Measurements from ENCODE around the gene FUZ.
A peak's percentile ranks its signal among the peaks of the same experiment; 100 is the strongest.

Gene FUZ, protein sequence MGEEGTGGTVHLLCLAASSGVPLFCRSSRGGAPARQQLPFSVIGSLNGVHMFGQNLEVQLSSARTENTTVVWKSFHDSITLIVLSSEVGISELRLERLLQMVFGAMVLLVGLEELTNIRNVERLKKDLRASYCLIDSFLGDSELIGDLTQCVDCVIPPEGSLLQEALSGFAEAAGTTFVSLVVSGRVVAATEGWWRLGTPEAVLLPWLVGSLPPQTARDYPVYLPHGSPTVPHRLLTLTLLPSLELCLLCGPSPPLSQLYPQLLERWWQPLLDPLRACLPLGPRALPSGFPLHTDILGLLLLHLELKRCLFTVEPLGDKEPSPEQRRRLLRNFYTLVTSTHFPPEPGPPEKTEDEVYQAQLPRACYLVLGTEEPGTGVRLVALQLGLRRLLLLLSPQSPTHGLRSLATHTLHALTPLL

DNA sequence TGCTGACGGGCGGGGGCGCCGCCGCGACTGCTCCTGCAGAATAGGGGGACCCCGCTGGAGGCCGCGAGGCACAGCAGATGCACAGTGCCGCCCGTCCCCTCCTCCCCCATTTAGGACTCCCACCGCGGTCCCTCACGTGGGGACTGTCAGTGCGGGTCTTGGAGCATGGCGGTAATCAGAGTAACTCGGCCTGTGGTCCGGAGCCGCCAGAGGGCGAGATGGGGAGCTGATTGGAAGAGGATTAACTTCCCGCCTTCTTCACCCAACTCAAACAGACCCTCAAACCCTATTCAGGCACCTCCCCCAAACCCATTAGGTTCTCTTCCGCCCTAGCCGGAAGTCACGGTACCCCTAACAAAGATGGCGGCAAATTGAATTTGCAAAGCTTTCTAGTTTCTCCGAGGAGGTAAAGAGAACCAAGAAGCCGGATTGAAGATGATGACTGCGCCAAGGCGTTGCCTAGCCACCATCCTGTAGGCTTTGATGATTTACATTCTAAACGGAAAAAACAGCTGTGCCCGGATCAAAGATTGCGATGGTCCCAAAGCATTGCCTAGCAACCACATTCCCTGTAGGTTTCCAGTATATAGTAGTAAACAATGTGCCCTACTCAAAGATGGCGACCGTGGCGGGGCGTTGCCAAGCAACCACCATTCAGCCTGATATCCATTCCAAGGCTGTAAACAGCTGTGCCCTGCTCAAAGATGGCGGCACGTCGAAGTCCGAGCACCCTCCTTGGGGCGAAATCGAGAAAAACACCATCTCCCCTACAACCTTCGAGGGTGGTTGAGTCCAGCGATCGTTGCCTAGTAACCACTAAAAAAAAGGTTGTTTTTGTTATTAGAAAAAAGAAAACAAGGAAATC is at the start of gene FUZ:
Gene FUZ (minus strand): TSS at position 296 of the 865 bp plus-strand sequence. CDS start 186 bp downstream, at position 110.
- peak; percentile 99 for DNase-seq

DNA sequence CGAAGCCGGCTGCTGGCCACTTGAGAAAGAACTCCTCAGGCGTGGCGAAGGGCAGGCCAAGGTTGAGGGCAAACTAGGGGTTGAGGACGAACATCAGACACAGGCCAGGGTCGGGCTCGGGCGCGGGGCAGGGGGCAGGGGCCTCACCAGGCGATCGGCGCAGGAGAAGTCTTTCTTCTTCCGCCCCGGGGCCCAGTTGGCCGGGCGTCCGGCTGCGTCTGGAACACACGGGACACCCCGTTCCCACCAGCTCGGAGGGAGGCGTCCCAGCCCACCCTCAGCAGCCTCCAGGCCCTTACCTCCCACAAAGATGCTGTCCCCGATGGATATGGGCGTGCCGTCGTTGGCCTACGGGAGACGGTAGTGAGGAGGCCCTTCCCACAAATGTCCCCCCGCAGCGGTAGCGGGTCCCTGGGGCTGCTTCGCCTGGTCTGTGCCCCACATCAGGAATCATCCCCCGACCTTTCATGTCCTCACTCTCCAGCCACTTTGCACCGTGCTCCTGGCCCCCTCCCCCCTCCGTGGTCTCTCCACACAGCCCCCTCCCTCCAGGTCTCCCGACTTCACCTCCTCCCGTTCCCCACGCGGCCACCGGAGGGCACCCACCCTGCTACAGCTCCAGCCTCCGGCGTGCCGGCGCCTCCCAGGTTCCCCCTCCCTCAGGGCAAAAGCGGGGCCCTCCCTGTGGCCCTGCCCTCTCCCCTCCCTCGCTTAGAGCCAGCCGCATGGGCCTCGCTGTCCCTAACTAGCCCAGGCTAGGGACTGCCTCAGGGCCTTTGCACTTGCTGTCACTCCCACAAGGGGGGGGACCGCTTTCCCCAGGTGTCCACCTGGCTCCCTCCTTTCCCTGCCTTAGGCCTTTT is 49.5 kb upstream of the FUZ start:
- DNase-seq = no peak

DNA sequence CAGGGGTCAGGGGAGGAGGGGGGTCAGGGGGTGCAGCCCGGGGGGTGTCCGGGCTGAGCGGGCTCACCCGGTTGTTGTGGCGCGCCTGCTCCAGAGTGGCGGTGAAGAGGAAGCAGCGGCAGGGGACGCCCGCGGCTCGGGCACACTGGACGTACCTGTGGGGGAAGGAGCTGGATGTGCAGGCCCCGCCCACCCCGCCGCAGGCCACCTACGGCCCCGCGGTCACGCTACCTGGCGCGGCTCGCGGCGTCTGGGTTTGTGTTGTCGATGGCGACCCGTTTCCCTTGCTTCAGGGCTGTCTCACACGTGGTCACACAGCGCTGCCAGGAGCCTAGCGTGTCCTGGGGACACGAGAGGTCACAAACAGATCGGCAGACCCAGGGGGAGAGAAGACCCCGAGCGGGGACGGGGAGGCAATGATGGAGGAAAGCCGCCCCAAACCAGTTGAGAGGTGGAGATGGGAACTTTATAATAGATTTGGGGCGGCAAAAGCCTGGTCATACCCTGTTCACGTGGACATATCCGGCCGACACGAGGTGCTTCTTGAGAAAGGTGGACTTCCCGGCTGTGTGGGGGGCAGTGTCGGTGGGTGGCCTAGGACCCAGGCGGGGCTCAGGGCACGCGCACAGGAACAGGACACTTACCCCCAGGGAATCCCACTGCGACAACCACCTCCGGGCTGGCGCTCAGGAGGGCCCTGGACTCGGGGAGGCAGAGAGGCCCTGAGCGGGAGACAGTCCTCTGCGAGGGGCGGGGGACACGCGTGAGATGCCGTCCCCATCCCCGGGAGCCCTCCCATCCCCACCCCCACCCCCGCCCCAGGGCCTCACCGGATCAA is 48.7 kb upstream of the FUZ start:
- no peak for DNase-seq

DNA sequence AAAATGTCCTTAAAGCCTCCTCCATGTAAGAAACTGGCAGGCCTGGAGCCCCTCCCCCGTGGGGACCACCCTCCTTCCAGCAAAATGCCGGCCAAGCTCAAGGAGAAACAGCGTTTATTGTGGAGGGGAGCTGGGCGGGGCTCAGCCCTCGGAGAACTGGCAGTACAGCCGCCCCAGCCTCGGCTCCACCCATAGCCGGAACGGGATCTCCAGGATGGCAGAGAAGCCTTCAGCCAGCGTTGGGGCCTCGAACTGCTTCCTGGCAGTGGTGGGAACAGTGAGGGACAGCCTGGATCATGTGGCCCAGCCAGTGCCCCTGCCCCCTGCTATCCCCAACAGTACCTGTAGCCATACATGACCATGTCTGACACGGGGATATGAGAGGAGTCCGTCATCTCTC is 48.0 kb upstream of the FUZ start:
- no peak for DNase-seq

DNA sequence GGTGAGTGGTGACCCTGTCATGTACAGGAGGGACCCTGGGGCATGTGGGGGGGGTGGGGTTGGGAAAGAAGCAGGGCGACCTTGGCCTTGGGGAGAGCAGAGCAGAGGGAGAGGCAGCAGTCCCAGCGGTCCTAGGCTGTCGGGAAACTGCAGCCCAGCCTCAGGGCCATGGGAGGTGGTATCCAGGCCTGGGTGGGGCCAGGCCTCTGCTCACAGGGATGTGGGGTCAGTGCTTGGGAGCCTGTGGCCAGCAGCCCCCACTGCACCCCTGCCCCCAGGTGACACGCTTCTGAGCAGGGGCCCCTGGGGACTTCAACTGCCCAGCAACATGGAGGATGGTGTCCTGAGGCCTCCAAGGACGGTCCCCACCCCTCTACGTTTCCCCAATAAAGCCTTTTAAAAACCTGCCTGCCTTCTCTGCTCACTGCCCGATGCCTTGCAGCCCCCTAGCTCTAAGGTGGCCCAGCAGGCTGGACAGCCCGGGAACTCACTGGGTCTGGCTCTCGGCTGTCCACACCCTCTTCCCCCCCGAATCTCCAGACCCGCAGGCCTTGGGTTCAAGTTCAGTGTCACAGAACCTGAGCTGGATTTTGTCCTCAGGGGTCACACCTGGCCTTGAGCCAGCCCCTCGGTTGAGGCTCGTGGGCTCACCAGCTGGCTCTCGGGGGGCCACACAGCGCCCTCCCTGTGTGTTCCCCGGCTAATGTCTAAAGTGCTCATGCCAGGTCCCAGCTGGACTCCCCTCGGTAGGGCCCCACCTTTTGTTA is 47.4 kb upstream of the FUZ start:
- no peak for DNase-seq

DNA sequence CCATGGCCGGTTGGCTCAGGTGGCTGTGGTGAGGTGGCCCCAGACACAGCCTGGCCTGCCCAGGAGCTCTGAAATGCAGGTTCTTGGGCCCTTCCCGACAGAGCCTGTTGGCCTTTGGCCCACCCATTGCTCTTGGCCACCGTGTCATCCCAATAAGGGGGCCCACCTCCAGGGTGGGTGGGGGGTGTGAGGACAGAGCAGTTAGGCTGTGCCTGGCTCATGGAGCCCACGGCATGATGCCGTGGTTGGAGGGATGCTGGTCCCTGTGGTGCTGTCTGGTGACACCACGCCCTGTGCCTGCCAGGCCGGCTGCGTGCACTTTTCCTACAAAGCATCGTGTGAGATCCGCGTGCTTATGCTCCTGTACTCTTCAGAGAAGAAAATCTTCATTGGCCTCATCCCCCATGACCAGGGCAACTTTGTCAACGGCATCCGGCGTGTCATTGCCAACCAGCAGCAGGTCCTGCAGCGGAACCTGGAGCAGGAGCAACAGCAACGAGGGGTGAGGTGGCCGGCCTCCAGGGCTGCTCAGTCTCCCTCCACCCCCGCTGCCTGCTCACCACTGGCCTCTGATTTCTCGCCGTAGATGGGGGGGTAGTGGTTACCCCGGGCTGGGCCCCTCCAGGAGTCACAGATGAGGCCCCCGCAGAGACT is 46.7 kb upstream of the FUZ start:
- no peak for DNase-seq

DNA sequence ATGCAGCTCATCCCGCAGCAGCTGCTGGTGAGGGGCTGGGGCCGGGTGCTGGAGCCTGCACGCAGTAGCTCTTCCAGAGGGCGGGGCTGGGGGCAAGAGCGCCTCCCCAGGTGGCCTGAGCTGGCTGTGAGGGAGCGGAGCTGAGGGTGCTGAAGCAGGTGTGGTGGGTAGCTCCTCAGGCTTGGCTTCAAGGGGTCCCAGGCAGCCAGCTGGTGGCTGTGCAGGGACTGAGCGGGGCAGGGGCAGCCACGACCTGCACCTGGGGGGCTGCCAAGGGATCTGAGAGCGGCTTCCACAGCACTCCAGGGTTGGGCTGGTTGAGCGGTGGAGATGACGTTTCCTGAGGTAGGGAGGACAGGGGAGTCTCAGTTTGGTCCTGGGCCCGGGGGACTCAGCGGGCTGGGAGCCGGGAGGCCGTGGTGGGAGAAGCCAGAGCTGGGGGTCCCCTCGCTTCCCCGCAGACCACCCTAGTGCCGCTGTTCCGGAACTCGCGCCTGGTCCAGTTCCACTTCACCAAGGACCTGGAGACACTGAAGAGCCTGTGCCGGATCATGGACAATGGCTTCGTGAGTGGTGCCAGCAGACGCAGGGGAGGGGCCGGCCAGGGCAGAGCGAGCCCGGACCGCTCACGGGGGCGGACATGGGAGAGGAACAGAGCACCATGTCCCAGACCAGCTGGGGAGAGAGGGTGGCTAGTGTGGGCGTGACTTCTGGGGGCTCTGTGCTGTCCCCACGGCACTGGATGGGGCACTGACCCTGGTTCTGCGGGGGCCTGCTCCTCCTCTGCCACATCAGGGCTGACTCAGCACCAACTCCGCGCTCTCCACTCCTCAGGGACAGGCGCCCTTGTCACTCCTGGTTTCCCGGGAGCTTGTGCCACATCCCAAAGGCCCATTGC is 45.2 kb upstream of the FUZ start:
- no peak for DNase-seq

DNA sequence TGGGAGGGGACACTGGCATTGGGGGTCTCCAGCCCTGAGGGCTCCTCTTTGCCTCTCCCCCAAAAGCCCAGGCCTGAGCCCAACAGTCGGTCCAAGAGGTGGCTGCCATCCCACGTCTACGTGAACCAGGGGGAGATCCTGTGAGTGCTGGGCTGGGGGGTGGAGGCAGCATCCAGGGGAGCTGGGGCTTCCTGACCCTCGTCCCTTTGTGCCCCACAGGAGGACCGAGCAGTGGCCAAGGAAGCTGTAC is 44.7 kb upstream of the FUZ start:
- DNase-seq = no peak

DNA sequence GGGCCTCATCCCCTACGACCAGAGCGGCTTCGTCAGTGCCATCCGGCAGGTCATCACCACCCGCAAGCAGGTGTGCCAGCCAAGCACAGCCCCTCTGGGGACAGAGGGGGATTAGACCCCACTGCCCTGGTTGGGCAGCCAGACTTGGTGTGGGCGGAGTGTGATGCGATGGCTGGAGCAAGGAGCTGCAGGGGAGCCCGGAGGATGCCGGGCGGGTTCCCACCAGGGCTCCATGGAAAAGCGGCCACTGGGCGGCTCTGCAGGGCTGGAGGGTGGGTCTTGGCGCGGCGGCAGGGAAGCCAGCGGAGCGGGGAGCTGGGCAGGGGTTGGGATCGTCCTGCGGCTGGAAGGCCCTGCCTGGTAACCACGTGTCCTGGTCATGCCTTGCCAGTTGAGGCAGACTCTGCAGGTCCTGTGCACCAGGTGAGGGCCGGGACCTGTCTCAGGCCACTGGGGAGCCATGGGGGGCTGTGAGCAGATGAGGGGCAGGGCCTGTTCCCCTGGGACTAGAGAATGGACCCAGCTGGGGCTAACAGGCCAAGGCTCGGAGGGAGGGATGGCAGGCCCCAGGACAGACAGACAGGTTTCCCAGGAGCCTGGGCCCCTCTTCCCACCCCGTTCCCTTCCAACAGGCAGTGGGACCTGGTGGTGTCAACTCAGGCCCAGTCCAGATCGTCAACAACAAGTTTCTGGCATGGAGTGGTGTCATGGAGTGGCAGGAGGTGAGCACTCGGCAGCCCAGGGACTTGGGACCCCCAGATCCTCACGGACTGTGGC is 44.2 kb upstream of the FUZ start:
- DNase-seq = no peak

DNA sequence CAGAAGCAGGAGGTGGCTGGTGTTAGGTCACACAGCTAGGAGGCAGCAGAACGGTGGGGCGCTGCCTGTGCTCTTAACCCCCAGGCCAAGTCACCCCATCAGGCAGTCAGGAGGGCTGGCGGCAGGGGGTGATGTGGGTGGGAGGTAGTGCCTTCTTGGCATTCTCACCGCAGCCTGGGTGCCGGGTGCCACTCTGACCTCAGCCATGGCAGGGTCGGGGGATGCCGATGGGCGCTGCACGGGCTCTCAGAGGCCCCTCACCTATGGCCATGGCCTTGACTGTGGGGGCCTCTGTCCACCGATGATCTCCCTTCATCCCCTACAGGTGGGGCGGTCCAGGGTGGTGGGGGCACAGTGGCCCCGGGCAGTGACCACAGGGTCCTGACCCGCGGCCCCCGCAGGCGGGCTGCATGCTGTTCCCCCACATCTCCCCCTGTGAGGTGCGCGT is 43.5 kb upstream of the FUZ start:
- no peak for DNase-seq

DNA sequence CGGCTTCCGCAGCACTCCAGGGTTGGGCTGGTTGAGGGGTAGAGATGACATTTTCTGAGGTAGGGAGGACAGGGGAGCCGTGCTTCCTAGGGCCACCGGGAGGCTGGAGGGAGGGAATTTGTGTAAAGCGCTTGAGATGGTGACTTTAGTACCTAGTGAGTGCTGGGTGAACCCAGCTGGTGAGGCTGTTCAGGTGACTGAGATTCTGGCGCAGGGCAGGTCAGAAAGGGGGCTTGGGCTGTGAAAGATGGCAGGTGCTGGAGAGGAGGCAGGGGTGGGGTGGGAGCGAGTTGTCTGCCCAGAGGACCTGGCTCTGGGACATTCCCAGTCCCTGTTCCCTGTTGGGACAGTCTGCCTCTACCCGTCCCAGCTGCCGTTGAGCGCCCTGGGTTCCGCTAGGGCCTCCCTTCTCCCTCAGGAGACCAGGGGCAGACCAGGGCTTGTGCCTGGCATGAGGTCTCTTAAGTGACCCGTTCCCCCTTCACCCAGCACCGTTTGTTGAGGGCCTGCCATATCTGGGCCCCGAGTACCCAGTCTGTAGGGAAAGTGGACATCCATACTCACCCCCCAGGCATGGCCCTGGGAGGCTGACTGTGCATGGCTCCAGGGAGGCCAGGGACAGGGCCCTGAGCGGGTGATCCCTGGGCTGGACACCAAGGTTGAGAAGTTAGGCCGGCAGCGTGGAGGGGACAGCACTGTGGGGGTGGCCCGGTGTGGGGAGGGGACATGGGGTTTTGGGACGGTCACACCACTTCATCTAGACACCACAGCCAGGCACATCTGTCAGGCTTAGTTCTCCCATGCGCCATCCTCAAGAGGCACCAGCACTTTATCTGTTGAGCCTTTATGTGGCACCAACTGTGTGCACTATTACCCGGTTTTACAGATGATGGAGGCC is 42.8 kb upstream of the FUZ start:
- no peak for DNase-seq

DNA sequence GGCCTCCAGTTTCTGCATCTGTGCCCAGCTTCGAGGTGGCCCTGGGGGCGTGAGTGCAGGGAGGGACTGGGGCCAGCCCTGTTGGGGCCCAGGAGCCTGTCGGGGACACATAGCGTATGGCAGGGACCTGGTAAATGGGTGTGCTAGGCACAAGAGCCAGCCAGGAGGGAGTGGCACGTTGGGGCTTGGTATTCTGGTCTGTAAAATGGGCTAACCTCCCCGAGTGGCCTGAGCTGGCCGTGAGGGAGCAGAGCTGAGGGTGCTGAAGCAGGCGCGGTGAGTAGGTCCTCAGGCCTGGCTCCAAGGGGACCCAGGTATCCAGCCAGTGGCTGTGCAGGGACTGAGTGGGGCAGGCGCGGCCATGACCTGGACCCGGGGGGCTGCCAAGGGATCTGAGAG is 42.2 kb upstream of the FUZ start:
- DNase-seq = no peak

DNA sequence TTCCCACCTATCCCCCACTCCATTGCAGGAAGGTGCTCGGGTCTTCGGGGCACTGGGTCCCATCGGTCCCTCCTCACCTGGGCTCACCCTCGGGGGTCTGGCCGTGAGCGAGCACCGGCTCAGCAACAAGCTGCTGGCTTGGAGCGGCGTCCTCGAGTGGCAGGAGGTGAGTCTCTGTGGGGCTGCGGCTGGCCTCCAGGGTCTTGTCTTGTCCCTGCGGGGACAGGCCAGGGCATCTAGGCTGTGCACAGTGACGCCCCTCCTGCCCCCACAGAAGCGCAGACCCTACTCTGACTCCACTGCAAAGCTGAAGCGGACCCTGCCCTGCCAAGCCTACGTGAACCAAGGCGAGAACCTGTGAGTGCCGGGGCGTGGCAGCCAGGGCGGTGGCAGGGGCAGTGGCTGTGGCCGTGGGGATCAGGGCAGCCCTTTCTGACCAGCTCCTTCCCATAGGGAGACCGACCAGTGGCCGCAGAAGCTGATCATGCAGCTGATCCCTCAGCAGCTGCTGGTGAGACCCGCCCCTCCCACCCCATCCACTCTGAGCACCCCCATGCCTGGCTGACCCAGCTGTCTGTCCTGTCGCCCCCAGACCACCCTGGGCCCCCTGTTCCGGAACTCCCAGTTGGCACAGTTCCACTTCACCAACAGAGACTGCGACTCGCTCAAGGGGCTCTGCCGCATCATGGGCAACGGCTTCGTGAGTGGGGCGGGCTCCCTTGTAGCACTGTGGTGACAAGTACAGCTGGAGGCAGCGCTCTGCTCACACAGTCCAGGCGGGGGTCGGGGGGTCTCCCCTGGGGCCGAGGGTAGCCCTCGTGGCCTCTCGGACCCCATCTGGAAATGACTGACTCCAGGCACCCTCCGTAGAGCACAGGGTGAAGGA is 41.5 kb upstream of the FUZ start:
- no peak for DNase-seq

DNA sequence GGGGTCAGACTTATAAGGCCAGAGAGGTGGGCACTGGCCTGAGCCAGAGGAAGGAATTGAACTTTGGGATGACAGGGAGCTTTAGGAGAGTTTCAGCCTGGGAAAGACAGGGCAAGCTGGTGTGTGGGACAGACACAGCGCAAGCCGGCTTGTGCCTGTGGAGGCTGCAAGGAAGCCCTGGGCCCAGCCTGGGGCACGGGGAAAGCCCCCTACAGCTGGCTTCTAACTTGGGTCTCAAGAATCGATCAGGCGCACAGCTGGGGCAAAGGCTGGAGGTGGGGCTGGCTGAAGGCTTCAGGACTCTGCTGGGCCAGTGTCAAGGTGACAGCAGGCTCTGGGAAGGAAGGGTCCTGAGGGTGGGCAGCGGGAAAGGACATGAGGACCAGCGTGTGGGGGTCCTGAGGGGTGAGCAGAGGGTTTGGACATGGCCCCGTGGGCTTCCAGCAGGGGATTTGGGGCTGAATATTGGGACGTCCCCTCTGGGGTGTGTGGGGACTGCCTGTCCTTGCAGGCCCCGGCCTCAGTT is 40.8 kb upstream of the FUZ start:
- no peak for DNase-seq

DNA sequence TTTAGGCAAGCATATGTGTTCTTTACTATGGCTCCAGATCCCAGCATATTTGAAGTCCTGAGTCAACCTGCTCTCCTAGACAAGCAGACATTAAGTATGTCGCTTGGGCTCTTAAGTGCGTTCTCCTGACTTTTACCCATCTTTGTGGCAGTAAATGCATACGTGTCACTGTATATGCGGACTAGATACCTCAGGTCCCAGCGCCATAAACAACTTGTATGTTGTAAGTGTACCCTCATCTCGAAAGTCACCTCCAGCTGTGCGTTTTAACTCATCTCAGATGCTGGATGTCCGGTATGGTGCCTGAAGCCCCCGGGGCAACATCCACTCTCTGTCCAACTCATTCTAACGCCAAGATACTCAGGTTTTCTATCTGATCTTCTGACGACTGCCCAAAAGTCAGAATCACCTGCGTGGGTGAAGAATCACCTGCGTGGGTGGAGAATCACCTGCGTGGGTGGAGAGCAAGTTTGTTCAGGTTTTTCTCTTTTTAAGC is 39.6 kb upstream of the FUZ start:
- no peak for DNase-seq

DNA sequence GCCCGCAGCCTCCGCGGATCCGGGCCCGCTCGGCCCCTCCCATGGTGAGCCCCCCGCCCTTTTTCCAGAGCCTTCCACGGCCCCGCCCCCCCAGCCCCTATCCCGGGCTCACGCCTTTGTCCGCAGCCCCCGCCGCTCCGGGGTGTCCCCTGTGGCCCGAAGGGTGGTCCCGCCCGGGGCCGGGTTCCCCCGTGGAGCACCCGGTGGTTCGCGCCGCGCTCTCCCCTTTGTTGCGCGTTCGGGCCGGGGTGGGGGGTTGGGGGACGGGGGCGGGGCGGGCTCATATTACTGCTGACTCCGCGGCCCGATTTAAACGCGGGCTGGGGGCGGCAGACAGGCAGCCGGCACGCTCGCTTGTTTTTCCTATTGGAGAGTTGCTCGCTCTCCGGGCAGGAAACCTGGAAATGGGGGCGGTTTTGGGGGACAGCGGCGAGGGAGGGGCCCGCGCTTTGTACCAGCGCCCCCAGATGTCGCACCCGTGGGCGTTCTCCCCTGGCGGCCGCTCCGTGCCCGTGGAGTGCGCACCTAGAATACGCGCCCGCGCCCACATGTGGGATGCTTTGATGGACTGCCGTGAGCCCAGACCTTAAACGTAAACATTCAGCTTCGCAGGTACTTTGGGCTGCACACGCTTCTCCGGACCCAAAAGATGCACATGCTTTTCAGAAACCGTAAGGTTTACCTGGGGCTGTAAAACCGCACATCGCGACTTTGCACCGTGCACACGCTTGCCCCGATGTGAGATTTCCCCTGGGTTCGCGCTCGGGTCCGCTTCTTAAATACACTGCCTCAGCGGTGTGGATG is 38.6 kb upstream of the FUZ start:
- DNase-seq = peak; percentile 46
